ENCODE data around the gene TMEM175.
"Not testable (repeated sequence)": the region's sequence is repeated elsewhere in the genome, so short reads cannot be mapped to it uniquely, and the experiment has no call there.

Gene TMEM175

DNA sequence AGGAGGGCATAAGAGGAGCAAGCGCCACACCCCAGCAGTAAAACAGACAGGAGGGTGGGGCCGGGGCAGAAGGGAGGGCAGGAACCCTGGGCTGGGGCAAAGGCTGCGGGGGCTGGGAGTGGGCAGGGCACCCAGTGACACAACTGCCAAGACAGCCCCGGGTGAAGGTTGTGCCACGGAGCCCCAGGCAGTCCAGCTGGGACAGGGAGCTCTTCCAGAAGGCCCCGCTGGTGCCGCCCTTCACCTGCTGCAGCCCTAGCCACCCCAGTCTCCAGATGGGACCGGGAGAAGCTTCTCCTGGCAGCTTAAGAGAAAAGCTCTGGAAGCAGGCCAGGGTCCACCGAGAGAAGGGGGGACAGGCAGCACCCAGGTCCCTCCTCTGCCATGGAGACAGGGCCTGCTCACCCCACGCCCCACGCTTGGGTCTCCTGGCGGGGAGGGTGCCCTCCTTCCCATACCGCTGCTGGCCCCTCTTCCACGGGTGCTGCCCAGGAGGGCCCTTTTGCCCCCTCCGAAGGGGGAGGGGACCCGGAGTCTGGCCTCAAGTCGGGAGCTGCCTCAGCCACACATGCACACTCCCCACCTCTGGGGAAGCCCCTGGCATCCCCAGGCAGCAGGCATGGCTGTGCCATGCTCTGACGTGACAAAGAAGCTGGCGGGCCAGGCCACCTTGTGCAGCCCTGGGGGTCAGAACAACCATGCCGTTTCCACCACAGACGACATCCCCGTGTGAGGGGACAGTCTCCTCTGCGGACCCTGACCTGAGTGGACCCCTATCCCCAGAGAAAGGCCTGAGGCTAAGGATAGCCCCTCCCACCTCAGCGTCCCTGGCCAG, 39.6 kb downstream of the TMEM175 start:
- DNase-seq (ENCODE audit: low read depth) = no peak

DNA sequence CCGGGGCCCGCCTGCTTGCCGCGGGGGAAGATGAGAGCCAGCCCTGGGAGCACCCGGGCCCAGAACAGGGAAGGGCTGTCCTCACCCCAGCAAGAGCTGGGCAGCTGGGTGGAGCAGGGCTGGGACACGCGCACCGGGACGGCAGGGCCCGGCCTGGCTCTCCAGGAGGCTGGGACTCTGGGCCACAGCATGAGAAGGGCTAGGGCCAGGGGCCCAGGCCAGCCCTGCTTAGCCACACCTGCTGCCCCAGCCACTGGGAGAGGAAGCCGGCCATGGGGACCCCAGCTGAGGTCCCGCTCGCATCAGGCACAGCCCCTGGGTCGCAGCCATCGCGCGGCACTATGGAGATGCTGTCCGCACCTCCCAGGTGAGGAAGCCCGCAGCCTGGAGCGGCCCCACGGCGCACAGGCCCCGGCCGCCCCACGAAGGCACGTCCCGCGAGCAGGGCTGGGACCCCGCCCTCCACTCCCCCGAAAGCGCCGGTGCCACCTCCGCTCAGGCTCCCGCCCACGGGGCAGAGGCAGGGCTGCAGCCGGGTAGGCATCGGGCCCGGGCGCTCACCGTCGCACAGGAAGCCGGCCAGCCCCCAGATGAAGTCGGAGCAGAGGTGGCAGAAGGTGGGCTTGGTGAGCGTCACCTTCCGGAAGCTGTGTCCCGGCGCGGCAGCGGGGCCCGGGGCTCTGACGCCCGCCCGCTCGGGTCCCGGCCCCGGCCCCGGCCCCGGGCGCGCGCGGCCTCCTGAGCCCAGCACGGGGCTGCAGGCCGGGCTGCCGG, 40.6 kb downstream of the TMEM175 start:
- peak; percentile 26 for DNase-seq (ENCODE audit: low read depth)

DNA sequence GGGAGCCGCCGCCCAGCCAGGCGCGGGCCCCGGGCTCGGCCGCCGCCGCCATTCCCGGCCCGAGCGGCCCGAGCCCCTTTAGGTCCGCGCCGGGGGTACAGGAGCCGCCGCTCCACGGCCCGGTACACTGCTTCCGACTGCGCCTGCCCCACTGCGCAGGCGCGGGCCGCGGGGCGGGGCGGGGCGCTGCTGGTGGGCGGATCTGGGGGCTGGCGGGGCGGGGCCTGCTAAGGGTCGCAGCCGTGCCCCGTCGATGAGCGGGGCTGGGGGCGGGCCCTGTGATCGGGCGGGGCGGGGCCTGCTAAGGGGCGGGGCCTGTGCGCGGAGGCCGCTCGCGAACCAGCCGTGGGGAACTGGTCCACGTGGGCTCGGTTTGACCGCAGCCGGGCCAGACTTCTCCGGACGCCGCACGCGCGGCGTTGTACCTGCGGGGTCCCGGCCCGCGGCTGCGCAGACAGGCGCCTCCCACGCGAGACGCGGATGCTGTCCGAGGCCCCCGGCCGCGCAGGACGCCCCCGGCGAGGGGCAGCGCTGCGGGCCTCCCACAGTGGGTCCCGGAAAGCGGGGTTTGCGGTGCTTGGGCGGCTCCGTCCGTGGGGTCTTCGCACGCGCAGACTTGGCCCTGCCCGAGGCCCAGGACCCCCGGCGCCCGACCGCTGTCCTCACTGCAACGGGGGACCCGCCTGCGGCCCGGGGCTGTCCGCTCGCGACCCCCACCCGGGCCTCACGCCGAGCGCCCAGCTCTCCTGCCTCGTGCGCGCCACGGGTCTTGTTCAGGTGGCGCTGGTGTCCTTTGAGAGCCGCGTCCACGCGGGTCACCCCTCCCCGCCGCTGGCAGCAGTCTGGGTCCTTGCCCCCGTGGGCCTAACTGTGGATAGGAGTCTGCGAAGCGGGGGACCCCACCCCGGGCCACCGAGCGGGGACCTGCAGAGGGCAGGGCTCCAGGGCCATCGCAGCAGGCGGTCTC, 41.5 kb downstream of the TMEM175 start, which contains the start of gene DGKQ:
Gene DGKQ, minus strand, starts transcription at position 139 of the 967 bp plus-strand sequence. Its CDS starts 87 bp downstream, at position 52.
- peak; percentile 82 for DNase-seq (ENCODE audit: low read depth)

DNA sequence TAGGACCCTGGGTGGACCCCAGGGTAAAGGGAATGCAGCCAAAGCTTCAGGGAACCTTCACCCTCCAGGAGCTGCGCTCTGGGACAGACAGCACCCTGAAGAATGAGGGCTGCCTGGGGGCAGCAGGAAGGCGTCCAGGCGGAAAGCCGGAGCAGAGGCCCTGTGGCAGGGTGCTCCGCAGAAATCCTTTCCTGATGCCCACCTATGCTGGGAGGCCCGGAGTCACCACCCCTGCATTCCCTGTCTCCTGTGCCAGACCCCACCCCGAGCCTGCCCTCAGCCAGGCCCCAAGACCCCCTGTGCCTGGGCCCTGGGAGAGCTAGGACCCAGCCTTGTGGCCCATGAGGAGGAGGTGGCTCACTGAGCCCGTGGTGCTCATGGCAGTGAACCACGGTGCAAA, 42.4 kb downstream of the TMEM175 start:
- DNase-seq (ENCODE audit: low read depth) = no peak

DNA sequence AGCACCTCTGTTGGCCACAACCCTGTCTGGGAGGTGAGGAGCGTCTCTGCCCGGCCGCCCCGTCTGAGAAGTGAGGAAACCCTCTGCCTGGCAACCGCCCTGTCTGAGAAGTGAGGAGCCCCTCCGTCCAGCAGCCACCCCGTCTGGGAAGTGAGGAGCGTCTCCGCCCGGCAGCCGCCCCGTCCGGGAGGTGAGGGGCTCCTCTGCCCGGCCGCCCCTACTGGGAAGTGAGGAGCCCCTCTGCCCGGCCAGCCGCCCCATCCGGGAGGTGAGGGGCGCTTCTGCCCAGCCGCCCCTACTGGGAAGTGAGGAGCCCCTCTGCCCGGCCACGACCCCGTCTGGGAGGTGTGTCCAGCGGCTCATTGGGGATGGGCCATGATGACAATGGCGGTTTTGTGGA, 43.8 kb downstream of the TMEM175 start:
- DNase-seq (ENCODE audit: low read depth) = not testable (repeated sequence)

DNA sequence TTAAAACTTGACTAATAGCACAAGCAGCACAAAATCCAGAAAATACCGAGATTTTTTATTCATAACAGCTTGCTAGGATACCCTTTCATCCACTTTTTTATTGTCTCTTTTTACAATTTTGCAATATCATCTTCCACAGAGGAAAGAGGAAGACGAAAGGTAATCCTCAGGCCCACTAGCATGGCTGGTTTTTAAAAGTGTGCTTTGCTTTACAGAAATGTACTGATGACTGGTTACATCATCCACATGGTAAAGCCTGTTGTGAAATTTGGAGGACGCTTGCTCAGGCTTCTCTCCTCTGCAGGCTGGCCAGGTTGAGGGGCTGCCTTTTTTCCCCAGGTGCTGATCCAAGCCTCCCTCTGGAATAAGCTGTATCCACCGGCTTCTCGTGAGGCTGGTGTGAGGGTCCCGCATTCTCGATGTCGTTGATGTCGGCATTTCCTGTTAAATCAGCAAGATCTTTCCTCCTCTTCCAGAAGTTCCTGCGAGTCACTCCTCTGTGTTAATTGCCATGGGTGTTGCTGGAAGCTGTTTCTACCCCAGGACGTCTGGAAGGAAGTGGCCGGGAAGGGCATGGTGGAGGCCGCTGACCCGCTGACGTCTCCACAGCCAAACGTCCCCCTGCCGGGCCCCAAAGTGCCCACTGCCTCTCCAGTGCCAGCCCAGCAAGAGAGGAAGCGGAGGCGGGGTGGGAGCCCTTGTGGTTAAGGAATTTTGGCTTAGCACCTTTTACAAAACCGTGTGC, 46.9 kb downstream of the TMEM175 start:
- no peak for DNase-seq (ENCODE audit: low read depth)

DNA sequence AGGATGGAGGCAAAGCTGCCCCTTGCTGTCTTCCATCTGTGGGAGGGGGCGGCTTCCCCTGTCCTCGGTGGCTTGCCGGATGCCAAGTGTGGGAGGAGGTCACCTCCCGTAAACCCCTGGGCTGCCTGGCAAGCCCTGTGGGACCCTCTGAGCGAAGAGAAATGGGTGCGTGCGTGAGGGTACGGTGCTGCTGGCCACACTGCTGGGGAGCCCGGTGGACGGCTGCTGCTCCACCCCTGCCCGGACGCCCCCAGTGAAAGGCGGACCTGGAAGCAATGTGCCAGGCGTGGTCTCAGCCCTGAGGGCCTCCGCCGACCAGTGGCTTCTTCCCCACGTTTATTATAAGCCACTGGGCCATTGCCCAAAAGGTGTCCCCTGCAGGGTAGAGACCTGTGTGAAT, 50.0 kb downstream of the TMEM175 start:
- DNase-seq (ENCODE audit: low read depth) = no peak

DNA sequence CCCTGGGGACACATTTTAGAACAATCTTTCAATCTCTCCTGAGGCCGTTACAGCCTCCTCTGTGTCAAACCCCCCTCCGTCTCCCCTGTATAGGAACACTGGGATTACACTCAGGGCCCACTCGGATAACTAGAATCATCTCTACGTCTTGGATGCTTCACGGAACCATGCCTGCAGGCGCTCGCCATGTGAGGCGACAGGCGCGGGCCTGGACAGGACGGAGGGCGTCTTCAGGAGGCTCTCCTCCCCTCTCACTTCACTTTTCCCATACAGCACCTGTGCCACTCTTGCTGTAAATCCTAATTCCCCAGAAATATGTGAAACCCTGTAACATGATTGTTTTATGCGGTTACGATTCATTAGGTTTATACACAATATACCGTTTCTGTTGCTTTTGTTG, 50.6 kb downstream of the TMEM175 start:
- no peak for DNase-seq (ENCODE audit: low read depth)

DNA sequence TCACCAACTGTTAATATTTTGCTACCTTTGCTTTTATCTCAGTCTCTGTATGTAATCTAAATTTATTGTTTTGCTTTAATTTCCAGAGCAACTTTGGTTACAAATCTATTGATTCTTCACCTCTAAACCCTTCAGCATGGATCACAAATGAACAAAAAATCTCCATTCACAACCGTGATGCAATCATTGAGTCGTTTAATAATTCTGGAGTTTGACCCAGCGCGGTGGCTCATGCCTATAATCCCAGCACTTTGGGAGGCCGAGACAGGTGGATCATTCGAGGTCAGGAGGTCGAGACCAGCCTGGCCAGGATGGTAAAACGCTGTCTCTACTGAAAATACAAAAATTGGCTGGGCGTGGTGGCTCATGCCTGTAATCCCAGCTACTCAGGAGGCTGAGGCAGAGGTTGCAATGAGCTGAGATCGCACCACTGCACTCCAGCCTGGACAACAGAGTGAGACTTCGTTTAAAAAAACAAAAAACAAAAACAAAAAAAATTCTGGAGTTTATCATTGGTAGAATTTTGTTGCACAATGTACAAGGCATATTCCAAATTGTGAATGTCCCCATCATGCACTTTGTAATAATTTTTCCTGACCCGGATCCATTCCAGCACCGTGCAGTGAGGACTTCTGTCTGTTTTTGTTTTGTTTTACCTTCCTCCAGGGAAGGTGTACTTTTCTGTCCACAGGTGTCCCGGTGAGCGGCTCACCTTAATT, 52.2 kb downstream of the TMEM175 start:
- no peak for DNase-seq (ENCODE audit: low read depth)

DNA sequence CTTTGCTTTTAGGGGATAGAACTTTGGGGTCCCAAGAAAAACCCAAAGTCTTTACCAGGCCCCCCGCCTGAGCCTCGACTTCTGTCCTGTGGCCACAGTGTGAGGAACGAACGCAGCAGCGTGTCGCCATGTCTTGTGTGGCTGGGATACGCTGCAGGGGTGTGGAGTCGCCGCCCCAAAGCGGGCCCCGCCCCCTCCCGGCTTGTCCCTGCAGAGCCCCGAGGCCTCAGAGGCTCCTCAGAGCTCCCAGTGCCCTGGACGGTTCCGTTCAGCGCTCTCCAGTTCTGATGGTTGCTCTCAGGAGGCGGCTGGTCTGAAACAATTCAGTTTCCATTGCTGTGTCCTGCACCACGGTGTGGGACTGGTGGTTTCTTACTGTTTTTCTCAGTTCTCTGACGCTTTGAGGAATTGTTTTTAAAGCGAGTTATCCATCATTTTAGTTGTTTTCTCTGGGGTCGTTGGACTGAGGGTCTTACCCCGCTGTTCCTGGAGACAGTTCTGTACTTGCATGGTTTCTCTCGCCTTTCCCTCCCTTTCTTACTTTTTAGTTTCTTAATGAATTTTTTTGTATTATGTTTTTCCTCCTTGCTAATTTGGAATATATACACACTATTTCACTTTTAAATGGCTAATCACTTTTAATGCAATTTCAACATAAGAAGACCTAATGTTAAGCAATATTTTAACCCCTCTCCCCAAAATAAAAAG, 53.0 kb downstream of the TMEM175 start:
- DNase-seq (ENCODE audit: low read depth) = peak; percentile 53

DNA sequence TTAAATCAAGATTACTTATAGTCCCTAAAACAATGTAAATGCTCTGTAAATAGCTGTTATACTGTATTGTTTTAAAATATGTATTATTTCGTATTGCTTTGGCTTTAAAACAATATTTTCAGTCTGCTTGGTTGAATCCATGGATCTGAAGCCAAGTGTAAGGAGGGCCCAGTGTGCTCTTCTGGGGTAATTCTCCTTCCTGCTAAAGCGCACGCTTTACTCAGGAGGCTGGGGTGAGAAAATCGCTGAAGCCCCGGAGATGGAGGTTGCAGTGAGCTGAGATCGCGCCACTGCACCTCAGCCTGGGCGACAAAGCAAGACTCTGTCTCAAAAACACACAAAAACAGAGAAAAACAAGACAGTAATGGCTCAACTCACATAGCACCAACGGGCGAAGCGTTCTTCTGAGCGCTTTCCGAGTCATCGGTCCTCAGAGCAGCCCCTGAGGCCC, 54.2 kb downstream of the TMEM175 start:
- no peak for DNase-seq (ENCODE audit: low read depth)

DNA sequence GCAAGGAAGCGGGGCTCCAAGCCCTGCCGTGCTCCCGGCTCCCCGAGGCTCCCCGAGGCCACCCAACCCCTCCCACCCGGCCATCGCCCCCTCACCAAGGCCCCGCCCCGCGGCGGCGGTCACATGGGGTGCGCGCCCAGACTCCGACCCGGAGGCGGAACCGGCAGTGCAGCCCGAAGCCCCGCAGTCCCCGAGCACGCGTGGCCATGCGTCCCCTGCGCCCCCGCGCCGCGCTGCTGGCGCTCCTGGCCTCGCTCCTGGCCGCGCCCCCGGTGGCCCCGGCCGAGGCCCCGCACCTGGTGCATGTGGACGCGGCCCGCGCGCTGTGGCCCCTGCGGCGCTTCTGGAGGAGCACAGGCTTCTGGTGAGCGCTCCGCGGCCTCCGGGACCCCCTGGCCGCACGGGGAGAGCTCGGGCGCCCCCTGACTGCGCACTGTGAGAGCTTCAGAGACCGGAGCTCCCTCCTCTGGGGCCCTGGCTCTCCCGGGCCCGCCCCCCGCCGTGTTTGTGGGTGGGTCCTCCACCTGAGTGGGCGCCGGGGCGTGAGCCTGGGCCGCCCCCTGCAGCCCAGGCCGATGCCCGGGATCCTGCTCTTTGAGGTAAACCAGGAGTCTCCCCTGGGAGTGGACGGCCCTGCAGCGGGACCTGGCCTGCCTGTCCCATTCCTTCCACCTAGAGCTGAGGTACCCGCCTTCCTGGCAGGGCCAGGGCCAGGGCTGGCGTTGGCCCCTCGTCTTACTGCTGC, 54.8 kb downstream of the TMEM175 start, which contains the start of gene IDUA:
Gene IDUA, plus strand, starts transcription at position 166 of the 745 bp plus-strand sequence. Its CDS starts 41 bp downstream, at position 207.
- DNase-seq (ENCODE audit: low read depth) = peak; percentile 62

DNA sequence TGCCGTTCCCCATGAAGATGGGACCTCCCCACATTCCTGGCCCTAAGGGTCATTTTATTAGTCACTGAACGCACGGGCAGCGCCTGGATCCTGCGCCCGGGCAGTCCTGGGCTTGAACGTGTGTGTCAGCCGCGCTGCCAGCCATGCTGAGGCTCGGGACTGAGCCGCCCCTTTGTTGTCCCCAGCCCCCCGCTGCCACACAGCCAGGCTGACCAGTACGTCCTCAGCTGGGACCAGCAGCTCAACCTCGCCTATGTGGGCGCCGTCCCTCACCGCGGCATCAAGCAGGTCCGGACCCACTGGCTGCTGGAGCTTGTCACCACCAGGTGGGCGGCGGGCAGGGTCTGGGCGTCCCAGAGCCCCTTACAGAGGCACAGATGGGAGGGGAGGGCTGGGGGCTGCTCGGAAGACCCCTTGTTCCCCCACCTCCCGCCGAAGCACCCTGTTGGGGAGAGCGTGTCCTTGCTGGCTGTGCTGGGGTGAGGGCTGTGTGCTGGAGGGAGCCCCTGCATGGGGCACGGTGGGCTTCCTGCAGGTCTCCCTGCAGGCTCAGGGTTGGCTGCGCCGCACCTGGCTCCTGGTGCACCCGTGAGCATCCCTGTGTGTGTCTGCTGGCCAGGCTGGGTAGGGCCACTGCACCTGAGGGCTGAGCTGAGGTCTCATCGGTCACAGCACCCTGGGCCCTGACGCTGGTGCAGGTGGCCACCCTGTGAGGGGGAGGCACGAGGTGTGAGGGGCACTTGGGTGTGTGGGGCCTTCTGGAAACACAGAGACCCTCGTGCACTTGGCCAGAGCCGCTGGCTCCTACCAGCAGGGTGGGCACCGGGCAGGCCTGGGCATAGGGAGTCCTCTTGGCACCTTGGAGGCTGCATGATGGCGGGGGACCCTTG, 55.6 kb downstream of the TMEM175 start:
- no peak for DNase-seq (ENCODE audit: low read depth)

DNA sequence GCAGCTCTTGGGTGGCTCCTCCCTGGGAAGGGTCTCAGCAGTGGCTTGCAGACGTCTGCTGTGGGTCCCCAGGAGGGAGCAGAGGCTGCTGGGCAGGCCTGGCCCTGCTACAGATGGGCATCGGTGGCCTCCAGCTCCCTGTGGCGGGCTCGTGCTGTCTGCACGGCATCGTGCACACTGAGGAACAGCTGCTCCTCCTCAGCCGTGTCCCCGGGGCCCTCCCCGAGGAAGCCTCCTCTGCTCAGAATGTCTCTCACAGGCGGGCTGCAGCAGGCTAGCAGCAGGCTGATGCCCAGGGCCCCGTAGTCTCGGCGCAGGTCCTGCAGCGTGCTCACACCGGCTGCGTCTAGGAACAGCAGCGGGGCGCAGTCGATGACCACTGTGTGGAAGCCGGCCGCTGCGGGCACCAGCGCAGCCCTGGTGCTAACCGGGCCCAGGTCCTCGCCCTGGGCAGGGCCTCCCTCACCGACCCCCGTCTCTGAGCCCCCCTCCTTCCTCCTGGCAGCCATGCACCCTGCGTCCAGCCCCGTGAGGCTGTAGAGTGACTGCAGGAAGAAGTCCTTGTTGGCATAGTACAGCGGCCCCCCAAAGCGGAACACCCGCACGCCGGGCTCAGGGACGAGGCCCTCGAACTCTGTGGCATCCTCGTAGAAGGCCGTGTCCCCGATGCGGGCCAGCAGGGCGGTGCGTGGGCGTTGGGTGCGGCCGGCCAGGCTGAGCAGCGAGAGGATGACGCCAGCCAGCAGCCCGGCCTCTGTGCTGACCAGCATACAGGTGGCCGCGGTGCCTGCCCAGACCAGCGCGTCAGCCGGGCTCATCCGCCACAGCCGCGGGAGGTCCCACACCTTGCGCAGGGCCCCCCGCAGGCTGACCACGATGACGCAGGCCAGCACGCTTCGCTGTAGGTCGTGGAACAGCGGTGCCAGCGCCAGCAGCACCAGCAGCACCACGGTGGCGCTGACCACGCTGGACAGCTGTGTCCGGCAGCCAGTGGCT, 56.8 kb downstream of the TMEM175 start:
- DNase-seq (ENCODE audit: low read depth) = no peak

DNA sequence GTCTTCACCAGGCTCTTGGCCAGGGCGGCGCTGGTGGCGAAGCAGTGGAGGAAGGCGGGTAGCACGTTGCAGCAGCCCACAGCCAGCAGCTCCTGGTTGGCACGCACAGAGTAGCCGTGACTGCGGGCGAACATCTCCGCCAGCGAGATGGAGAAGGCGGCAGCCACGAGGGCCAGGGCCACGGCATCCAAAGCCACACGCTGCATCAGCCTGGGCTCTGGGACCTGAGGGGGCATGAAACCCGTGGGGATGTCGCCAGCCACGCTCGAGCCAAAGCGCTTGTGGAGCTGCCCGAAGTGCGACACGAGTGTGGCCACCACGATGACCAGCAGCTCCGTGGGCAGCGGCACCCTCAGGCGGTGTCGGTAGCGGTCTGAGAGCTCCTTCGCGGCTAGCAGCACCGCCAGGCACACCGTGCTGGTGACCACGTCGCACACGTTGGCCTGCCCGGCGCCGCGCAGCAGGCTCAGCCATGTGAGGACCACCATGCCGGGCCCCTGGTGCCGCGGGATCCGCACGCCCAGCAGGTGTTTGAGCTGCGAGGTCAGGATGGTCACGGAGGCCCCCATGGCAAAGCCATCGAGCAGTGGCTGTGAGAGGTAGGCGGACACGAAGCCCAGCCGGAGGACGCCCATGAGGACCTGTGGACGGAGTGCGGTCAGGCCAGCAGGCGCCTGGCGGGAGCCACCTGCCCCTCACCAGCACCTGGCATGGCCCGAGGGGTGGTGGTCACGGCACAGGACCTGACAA, 57.6 kb downstream of the TMEM175 start:
- DNase-seq (ENCODE audit: low read depth) = no peak

Measured in stimulated activated CD8-positive, alpha-beta memory T cell treated with anti-CD3 and anti-CD28 coated beads, Interleukin-15, amount 100 ng/mL, for 24 hours (primary cell).